Endothelial cell of umbilical vein (primary cell): Measurements from ENCODE around the gene FMO2.

Experiments used
- POLR2A ChIP-seq: IDR thresholded peaks from 2 replicates; pipeline ENCODE4 v1.6.1; 2012; ENCODE audit warnings: low read depth, mild to moderate bottlenecking, control low read depth, low read length
- TF ChIP-seq, protein P1 (sequence below), 2 donors: IDR thresholded peaks; 1 replicate in 1 of 2; 2 replicates in 1 of 2; pipeline ENCODE4 v1.5.1; 2011; ENCODE audit warnings: low read length in 2 of 2, mild to moderate bottlenecking in 2 of 2, moderate library complexity in 2 of 2, control low read depth in 1 of 2, inconsistent platforms in 1 of 2, low read depth in 1 of 2; ENCODE audit not compliant: insufficient read depth in 1 of 2; ENCODE audit errors: extremely low read depth in 1 of 2

DNA sequence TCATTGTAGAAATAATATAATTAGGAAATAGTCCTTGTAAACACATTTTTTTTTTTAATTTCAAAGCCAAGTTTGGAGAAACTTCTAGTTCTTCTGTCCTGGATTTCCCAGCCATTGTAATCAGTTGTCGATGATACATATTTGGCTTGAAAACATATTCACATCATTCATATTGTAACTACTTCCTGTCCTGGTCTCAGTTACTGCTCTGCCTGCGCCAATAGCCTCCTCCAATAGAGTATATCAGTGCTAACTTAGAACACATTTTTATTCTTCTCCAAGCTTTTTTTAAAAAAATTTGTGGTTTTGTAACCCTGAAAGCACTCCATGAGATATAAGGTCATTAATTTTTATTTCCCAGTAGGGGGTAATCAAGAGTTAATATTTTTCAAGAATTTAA is 46.1 kb upstream of the FMO2 start:
- TF ChIP-seq, protein P1, sequence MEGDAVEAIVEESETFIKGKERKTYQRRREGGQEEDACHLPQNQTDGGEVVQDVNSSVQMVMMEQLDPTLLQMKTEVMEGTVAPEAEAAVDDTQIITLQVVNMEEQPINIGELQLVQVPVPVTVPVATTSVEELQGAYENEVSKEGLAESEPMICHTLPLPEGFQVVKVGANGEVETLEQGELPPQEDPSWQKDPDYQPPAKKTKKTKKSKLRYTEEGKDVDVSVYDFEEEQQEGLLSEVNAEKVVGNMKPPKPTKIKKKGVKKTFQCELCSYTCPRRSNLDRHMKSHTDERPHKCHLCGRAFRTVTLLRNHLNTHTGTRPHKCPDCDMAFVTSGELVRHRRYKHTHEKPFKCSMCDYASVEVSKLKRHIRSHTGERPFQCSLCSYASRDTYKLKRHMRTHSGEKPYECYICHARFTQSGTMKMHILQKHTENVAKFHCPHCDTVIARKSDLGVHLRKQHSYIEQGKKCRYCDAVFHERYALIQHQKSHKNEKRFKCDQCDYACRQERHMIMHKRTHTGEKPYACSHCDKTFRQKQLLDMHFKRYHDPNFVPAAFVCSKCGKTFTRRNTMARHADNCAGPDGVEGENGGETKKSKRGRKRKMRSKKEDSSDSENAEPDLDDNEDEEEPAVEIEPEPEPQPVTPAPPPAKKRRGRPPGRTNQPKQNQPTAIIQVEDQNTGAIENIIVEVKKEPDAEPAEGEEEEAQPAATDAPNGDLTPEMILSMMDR (IDR thresholded peaks at IDR 0.05; ENCODE audit: extremely low read depth in 1 of 2, insufficient read depth in 1 of 2, low read depth in 1 of 2, low read length in 2 of 2), result no peak
- TF ChIP-seq POLR2A, result no peak
